MM.1S (cell line): ENCODE results near the gene CCR2.

Experiments used
- CTCF ChIP-seq: fragments of 300-600 bp; sonication (generic); IDR thresholded peaks from 2 replicates; pipeline ENCODE4 v1.5.1; 2016; ENCODE audit warnings: antibody characterized with exemption, low read length, mixed read lengths
- EZH2 ChIP-seq: fragments of 300-600 bp; sonication (generic); optimal IDR thresholded peaks from 2 replicates; pipeline ENCODE3; 2017; ENCODE audit warnings: low read depth, mild to moderate bottlenecking, antibody characterized with exemption, low read length, mixed read lengths

- TF ChIP-seq CTCF (no peak), EZH2 (no peak)
These were observed 13.9 kb downstream of the CCR2 start for GRCh38 chr3:46367811-46368210.
